Activated T-cell treated with anti-CD3 and anti-CD28 coated beads for 24 hours (primary cell): ENCODE data around the gene IVL.

Experiments used
- DNase-seq: peaks from one replicate; pipeline ENCODE4 v3.0.0-alpha.2; 2020; ENCODE audit warnings: low read depth

IVL gene

DNA sequence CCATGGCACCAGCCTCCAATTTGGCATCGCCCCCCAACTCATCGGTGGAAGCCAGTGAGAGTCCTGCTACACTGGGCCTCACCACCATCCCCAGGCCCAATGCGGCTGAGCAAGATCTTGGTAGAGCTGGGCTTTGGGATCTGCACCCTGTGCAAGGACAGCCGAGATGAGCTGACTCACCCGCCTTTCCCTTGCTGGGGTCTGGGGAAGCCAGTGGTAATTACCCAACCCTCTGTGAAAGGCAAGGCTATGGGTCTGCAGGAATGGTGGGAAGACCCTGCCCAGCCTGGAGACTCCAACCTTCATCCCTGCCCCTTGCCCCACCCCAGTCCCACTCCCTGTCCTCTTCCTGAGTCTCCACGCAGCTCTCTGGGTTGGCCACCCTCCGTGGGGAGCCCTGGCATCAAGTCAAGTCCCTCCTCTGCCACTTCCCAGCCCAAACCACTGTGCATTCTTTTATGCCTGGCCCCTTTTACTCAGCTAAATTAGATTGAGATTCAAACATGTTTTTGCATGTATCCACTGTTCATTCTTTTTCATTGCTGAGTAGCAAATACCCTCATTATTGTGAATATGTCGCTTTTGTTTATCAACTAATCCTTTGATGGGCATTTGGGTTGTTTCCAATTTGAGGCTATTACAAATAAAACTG is 21.5 kb upstream of the IVL start:
- DNase-seq = no peak

DNA sequence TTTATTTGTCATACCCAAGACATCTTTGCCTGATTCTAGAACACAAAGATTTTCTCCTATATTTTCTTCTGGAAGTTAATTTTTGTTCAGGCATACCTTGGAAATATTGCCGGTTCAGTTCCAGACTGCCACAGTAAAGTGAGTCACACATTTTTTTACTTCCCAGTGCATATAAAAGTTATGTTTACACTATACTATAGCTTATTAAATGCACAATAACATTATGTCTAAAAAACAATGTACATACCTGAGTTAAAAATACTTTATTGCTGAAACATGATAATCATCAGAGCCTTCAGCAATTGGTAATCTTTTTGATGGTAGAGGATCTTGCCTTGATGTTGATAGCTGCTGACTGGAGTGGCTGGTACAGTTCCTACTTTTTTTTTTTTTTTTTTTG is 20.2 kb upstream of the IVL start:
- no peak for DNase-seq

GRCh38 chr1:152899027-152899426 is 9.3 kb upstream of the IVL start:
- DNase-seq = no peak

GRCh38 chr1:152899883-152900282 is 8.5 kb upstream of the IVL start:
- no peak for DNase-seq

DNA sequence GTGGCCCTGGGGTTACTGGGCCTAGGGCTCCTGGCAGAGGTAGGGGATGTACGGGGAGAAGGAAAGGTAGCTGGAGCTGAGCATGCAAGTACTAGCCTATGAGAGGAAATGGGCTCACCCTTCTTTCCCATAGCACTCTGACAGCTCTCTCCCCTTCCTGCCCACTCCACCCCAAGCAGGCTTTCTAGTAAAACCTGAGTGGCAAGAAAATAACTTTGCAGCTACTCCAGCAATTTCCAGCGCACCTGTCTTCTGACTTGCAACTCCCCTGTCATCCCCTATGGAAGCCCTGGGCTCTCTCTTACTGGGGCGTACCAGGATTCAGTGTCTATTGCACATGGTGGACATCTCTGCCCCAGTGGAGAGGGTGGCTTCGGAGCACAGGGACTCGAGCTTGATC is 6.7 kb upstream of the IVL start:
- no peak for DNase-seq

- DNase-seq = no peak
These were observed 5.7 kb upstream of the IVL start for GRCh38 chr1:152902636-152903035.

- DNase-seq = no peak
These were observed 3.5 kb upstream of the IVL start for GRCh38 chr1:152904688-152905440.

GRCh38 chr1:152906023-152906565 is 2.3 kb upstream of the IVL start:
- no peak for DNase-seq

DNA sequence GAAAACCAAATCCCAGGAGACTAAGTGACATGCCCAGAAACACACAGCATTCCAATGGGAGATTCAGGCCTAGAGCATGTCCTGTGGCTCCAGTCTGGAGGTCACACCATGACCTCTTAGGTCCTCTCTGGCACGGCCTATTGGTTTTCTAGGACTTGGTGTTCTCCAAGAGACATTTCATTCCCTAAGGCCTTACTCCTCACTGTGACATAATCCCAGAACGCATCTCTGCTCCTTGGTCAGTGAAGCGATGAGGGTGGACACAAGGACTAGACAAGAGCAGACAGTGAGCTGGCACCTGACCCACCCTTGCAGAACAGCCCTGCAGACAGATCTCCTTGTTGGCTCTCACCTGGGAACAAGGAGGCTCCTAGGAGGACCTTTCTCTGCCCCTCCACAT is 860 bp downstream of the IVL start:
- DNase-seq = no peak

DNA sequence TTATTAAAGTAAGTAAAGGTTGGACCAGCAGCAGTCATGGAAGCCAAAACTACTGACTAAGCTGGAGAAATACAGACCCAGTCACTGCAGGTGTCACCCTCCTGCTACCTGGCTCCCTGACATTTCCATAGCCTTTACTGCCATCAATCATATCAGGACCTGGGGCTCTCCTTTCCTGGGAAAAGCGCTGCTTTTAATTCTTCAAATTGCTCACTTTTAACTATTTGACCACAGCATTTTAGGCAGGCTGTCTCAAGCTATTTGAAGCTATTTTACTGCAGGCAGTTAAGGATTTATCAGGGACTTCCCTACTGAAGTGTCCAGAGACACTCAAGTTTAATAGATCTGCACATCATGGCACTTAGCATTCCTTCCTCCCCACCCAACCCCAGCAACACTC is 4.1 kb downstream of the IVL start:
- DNase-seq = no peak

DNA sequence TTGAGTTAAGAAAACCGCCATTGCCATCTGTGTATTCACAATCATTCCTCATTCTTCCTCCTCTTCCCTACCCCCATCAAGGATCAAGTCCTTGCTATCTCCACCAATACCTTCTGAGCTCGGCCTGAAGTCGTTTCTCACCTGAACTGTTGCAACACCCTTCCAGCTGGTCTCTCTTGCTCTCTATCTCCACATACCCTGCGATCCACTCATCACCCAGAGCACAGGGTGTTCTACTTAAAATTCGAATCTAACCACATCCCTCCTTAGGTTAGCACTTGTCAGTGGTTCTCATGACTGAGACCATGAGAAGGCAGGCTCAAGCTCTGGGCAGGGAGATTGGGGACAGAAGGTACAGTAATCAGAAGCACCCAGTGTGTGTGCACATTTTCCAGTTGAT is 4.6 kb downstream of the IVL start:
- no peak for DNase-seq

DNA sequence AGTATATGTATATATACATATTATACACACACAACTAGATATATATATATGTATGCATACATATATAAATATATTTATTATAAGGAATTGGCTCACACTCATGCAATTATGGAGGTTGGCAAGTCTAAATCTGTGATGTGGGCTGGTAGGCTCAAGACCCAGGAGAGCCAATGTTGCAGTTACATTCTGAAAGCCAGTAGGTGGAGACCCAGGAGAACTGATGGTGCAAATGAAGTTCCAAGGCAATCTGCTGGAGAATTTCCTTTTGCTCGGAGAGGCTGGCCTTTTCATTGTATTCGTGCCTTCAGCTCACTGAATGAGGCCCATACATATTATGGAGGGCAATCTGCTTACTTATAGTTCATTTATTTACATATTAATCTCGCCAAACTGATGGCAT is 9.4 kb downstream of the IVL start:
- DNase-seq = no peak

DNA sequence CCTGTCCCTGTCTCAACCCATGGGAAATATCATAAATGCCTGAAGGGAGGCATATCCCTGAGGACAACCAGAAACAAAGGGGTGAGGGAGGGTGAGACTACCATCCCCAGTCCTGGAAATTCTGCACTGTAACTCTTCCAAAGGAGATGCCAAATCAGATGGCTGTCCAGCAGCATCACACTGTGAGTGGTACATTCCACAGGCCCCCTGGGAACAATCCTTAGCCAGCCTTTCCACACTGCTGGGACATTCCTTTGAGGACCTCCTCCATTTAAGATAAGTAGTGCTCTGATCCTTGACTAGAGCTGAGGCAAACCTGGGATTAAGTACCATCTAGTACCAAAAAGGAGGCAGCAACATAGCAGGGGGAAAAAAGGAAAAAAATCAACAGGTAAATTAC is 10.7 kb downstream of the IVL start:
- no peak for DNase-seq

- no peak for DNase-seq
These were observed 15.8 kb downstream of the IVL start for GRCh38 chr1:152924191-152924590.

- no peak for DNase-seq
These were observed 17.7 kb downstream of the IVL start for GRCh38 chr1:152926091-152926490.

- DNase-seq = no peak
These were observed 20.3 kb downstream of the IVL start for GRCh38 chr1:152928671-152929070.

DNA sequence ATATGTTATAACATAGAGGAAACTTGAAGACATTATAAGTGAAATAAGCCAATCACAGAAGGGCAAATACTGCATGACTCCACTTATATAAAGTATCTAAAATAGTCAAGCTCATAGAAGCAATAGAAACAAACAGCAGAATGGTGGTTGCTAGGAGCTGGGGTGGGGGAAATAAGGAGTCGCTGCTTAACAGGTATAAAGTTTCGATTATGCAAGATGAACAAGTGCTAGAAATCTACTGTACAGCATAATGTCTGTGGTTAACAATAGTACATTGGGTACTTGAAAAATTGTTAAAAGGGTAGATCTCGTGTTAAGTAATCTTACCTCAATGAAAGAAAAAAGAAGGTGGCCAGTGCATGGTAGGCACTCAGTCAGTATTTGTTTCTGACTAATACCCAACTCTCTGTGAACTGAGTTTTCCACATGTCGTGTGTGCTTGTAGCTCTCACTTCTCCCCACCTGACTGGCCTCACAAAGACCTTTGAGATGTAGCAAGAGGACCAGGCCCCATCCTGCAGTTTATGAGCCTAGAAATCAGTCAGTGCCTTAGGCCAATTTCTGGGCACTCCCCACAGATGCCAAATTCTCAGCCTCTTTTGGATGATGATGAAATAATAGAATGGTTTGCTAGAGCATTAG is 23.9 kb downstream of the IVL start:
- no peak for DNase-seq

GRCh38 chr1:152933196-152933595 is 24.9 kb downstream of the IVL start:
- DNase-seq = no peak

GRCh38 chr1:152940614-152941013 is 32.3 kb downstream of the IVL start:
- DNase-seq = no peak

- DNase-seq = no peak
These were observed 32.8 kb downstream of the IVL start for GRCh38 chr1:152941037-152941711.

DNA sequence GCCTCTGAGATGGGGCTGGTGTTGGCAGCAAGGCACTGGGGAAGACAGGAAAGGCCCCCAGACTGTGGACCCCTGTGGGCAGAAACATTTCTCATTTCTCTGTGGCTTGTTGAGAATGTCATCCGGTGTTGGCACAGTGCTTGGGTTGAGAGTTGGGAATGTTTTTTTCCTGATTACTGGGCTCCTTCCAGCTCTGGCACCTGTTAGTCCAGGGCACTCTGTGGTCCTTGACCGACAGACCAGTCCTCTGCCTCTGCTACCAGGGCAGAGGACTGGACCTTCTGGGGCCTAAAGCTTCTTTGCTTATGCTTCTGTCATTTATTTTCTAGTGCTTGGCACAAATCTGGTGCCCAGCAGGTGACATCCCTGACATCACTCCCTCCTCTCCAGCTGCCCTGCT is 33.8 kb downstream of the IVL start:
- DNase-seq = no peak

GRCh38 chr1:152946248-152946647 is 37.9 kb downstream of the IVL start:
- no peak for DNase-seq
